ENCODE results near the gene ARPP19.

DNA sequence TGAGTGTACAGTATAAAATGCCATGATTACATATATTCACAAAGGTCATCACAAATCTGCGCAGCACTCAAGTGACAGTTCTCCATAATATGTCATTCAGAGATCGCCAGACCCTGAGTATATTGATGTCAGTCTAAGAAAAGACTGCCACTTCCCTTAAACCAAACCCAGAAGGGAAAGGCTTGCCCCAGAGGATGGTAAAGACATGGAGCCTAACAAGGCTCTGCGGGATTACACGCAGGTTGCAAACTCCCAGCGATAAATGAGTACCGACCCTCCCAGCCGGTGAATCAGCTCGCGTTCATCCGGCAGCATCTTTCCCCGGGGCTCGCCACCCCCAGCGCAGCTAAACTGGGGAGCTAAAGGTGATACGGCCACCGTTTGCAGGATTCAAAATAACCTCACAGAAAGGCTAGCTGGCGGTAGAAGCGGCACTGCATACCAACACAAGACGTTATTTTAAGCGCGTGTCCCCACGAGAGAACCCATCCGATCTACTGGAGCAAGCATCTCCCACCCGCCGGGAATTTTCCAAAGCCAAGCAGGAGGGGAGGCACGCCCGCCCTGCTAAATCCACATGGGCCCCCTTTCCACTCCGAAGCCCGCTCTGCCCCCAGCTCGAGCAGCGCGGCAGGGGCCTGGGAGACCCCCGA lies 40.8 kb downstream of the ARPP19 start:
- TF ChIP-seq, protein P1, sequence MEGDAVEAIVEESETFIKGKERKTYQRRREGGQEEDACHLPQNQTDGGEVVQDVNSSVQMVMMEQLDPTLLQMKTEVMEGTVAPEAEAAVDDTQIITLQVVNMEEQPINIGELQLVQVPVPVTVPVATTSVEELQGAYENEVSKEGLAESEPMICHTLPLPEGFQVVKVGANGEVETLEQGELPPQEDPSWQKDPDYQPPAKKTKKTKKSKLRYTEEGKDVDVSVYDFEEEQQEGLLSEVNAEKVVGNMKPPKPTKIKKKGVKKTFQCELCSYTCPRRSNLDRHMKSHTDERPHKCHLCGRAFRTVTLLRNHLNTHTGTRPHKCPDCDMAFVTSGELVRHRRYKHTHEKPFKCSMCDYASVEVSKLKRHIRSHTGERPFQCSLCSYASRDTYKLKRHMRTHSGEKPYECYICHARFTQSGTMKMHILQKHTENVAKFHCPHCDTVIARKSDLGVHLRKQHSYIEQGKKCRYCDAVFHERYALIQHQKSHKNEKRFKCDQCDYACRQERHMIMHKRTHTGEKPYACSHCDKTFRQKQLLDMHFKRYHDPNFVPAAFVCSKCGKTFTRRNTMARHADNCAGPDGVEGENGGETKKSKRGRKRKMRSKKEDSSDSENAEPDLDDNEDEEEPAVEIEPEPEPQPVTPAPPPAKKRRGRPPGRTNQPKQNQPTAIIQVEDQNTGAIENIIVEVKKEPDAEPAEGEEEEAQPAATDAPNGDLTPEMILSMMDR (IDR thresholded peaks at IDR 0.05; ENCODE audit: low read depth, low read length, poor library complexity, severe bottlenecking), result no peak
- TF ChIP-seq EZH2phosphoT487 (IDR thresholded peaks at IDR 0.05; ENCODE audit: borderline replicate concordance, low read length), result no peak
